ENCODE data around the gene HPCAL1.

The HPCAL1 gene

DNA sequence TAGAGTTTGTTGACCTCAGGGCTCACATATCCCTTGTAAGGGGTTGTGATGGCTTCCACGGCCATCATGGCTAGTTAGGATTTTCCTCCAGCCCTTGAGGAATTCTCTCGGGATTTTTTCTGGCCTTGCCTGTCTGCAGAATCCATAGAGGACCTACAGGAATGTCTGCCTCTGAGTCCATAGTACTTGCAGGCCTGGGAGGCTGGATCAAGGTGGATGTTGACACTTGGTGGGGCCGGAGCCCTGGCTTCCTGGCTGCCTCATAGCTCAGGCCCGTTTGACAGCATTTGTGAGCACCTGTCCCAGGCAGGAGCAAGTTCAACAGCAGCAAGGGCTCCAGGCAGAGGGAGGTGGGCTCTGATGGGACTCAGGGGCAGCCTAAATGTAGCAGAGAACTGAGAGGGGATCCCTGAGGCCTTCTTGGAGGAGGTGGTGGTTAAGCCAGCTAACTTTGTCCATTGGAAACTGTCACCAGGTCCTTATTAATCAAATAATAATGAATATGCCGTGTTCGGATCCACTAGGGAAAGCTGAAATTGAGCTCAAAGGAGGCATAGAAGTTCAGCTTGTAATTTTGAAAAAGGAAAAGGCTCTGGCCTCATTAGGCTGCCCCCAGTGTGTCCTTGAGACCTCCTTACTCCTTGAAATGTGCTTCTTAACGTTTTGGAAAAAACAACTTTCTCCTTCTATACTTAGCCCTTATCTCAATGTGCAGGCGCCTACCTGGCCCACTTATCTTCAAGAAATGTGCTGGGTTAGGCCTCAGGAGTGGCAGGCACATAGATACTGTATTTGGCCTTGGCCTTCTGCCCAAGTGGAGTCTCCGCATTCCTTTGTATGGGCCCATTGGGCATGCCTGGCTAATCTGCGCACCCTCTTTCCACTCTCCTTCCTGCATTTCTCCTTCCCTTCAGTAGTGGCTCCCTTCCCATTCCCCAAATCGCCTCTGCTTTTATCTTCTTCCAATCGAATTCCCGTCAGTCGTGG, 66.9 kb downstream of the HPCAL1 start:
- Histone ChIP-seq H3K9me3 (ENCODE audit: insufficient read depth, low read length) (no peaks in the 10 kb centered on the region), H3K79me2 (ENCODE audit: insufficient read depth, low read length) (no peaks in the 10 kb centered on the region), H3K4me2 (ENCODE audit: low read depth, low read length, poor library complexity, severe bottlenecking) (no peak overlapping the region), H3K27ac (ENCODE audit: low read depth, low read length) (no peak overlapping the region), H3K4me3 (ENCODE audit: insufficient read depth, low read length, poor library complexity, severe bottlenecking) (no peak overlapping the region), H4K20me1 (ENCODE audit: low read depth, low read length) (no peaks in the 10 kb centered on the region), H3F3A (ENCODE audit: insufficient read depth) (no peaks in the 10 kb centered on the region), H3K9ac (ENCODE audit: low read length) (no peak overlapping the region), H3K27me3 (ENCODE audit: low read length) (no peaks in the 10 kb centered on the region), H2AFZ (ENCODE audit: low read depth, low read length, severe bottlenecking) (no peak overlapping the region), H3K9me2 (replicated peaks; ENCODE audit: insufficient read depth, low read length) (no peaks in the 10 kb centered on the region), H3K36me3 (ENCODE audit: low read length) (no peaks in the 10 kb centered on the region)
- no peak for TF ChIP-seq EZH2phosphoT487 (conservative IDR thresholded peaks at IDR 0.05; ENCODE audit: low read length)
- TF ChIP-seq, protein P1, sequence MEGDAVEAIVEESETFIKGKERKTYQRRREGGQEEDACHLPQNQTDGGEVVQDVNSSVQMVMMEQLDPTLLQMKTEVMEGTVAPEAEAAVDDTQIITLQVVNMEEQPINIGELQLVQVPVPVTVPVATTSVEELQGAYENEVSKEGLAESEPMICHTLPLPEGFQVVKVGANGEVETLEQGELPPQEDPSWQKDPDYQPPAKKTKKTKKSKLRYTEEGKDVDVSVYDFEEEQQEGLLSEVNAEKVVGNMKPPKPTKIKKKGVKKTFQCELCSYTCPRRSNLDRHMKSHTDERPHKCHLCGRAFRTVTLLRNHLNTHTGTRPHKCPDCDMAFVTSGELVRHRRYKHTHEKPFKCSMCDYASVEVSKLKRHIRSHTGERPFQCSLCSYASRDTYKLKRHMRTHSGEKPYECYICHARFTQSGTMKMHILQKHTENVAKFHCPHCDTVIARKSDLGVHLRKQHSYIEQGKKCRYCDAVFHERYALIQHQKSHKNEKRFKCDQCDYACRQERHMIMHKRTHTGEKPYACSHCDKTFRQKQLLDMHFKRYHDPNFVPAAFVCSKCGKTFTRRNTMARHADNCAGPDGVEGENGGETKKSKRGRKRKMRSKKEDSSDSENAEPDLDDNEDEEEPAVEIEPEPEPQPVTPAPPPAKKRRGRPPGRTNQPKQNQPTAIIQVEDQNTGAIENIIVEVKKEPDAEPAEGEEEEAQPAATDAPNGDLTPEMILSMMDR (IDR thresholded peaks at IDR 0.05; ENCODE audit: insufficient read depth, low read length, poor library complexity, severe bottlenecking), result no peak

DNA sequence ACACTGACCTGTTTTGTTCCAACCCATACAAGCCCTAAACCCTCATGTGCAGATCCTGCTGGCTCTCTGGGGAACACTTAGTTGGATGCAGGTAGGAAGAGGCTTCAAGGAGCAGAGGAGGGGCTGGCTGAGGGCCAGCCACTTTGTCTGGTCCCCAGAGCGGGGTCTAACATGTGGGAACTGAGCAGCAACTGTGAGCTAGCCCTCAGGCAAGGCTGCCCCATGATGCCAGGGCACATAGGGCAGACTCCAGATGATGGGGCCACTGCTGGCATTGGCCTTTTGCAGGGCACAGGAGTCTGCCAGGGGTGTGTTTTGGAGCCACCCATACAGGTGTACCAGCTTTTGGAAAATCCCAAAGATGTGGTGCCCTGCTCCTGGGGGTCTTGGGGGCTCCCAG, 67.7 kb downstream of the HPCAL1 start:
- no peaks in the 10 kb centered on the region for H3K79me2 ChIP-seq (ENCODE audit: insufficient read depth, low read length)
- H3F3A ChIP-seq (ENCODE audit: insufficient read depth), result no peaks in the 10 kb centered on the region
- H2AFZ ChIP-seq (ENCODE audit: low read depth, low read length, severe bottlenecking), result no peak overlapping the region
- no peaks in the 10 kb centered on the region for H3K36me3 ChIP-seq (ENCODE audit: low read length)
- H3K4me3 ChIP-seq (ENCODE audit: insufficient read depth, low read length, poor library complexity, severe bottlenecking), result no peak overlapping the region
- no peaks in the 10 kb centered on the region for H3K9me2 ChIP-seq (replicated peaks; ENCODE audit: insufficient read depth, low read length)
- no peak overlapping the region for H3K27ac ChIP-seq (ENCODE audit: low read depth, low read length)
- no peak overlapping the region for H3K9ac ChIP-seq (ENCODE audit: low read length)
- H3K27me3 ChIP-seq (ENCODE audit: low read length), result no peaks in the 10 kb centered on the region
- H3K4me2 ChIP-seq (ENCODE audit: low read depth, low read length, poor library complexity, severe bottlenecking), result no peak overlapping the region
- TF ChIP-seq, protein P1 (IDR thresholded peaks at IDR 0.05; ENCODE audit: insufficient read depth, low read length, poor library complexity, severe bottlenecking), result no peak
- no peak for TF ChIP-seq EZH2phosphoT487 (conservative IDR thresholded peaks at IDR 0.05; ENCODE audit: low read length)
- no peaks in the 10 kb centered on the region for H3K9me3 ChIP-seq (ENCODE audit: insufficient read depth, low read length)
- H4K20me1 ChIP-seq (ENCODE audit: low read depth, low read length), result no peaks in the 10 kb centered on the region

DNA sequence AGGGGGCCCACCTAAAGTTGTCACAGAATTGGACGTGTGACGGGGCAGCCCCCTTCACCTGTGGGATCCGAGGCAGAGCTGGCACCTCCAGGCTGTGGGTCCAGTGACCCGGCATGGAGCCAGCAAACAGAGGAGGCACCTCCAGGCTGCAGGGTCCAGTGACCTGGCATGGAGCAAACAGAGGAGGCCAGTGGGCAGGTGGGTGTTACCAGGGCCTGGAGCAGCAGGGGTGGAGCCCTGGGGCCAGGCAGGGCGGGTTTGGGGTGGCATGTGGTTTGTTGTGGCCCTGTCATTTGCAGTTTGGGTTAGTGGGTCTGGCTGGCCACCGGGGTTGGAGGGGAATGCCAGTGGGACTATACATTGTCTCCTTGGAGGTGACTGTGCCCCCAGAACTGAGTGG, 68.2 kb downstream of the HPCAL1 start:
- Histone ChIP-seq H4K20me1 (ENCODE audit: low read depth, low read length) (no peaks in the 10 kb centered on the region), H3F3A (ENCODE audit: insufficient read depth) (no peaks in the 10 kb centered on the region), H3K27ac (ENCODE audit: low read depth, low read length) (no peak overlapping the region), H3K9me2 (replicated peaks; ENCODE audit: insufficient read depth, low read length) (no peaks in the 10 kb centered on the region), H3K4me2 (ENCODE audit: low read depth, low read length, poor library complexity, severe bottlenecking) (no peak overlapping the region), H2AFZ (ENCODE audit: low read depth, low read length, severe bottlenecking) (no peak overlapping the region), H3K4me3 (ENCODE audit: insufficient read depth, low read length, poor library complexity, severe bottlenecking) (no peak overlapping the region), H3K9me3 (ENCODE audit: insufficient read depth, low read length) (no peaks in the 10 kb centered on the region), H3K36me3 (ENCODE audit: low read length) (no peaks in the 10 kb centered on the region), H3K79me2 (ENCODE audit: insufficient read depth, low read length) (no peaks in the 10 kb centered on the region), H3K9ac (ENCODE audit: low read length) (no peak overlapping the region), H3K27me3 (ENCODE audit: low read length) (no peaks in the 10 kb centered on the region)
- TF ChIP-seq, protein P1 (IDR thresholded peaks at IDR 0.05; ENCODE audit: insufficient read depth, low read length, poor library complexity, severe bottlenecking), result no peak
- TF ChIP-seq EZH2phosphoT487 (conservative IDR thresholded peaks at IDR 0.05; ENCODE audit: low read length), result no peak

Data from SU-DHL-6 (cell line).